Gastroesophageal sphincter (tissue), 4 donors: ENCODE data around the gene PHF2. TPM values are rescaled to one million over a fixed set of nuclear protein-coding genes. Genes with fewer than 3 reads are reported as not detected.

Experiments used
- ATAC-seq: fragments of 150-250 bp; one replicate; pipeline ENCODE4 v1.9.1; 2016; ENCODE audit warnings: mild to moderate bottlenecking, moderate library complexity
- H3K27ac ChIP-seq, 4 donors: fragments of 200-600 bp; sonication (generic) in 3 of 4; 1 replicate in 3 of 4; 2 replicates in 1 of 4; pipeline ENCODE4 v1.5.1; 2016 to 2019
- H3K27me3 ChIP-seq: fragments of 200-600 bp; sonication (generic); one replicate; pipeline ENCODE4 v1.5.1; 2019
- H3K36me3 ChIP-seq, 2 donors: fragments of 200-600 bp; sonication (generic); one replicate each; pipeline ENCODE4 v1.5.1; 2019; ENCODE audit warnings: control low read depth in 1 of 2
- H3K4me1 ChIP-seq, 3 donors: fragments of 200-600 bp; sonication (generic); 1 replicate in 2 of 3; 2 replicates in 1 of 3; pipeline ENCODE4 v1.5.1; 2016 to 2019; ENCODE audit warnings: control low read depth in 2 of 3
- H3K4me3 ChIP-seq, 2 donors: fragments of 200-600 bp; sonication (generic); one replicate each; pipeline ENCODE4 v1.5.1; 2019; ENCODE audit warnings: mild to moderate bottlenecking in 1 of 2, moderate library complexity in 1 of 2
- H3K9me3 ChIP-seq, 3 donors: fragments of 200-600 bp; sonication (generic); one replicate each; pipeline ENCODE4 v1.5.1; 2017 to 2019; ENCODE audit warnings: control low read depth in 2 of 3
- EP300 ChIP-seq: sonication (generic); formaldehyde crosslinking; IDR thresholded peaks from one replicate; pipeline ENCODE4 v1.6.1; 2017; ENCODE audit warnings: antibody characterized with exemption, mild to moderate bottlenecking
- POLR2A ChIP-seq, 2 donors: fragments of 450-650 bp; IDR thresholded peaks; one replicate each; pipeline ENCODE4 v1.6.1; 2017; ENCODE audit warnings: antibody characterized with exemption in 2 of 2, mild to moderate bottlenecking in 2 of 2, moderate library complexity in 1 of 2
- POLR2AphosphoS5 ChIP-seq: sonication (generic); formaldehyde crosslinking; IDR thresholded peaks from one replicate; pipeline ENCODE4 v1.6.1; 2017; ENCODE audit warnings: antibody characterized with exemption
- WGBS, 2 donors: methylation state at CpG; one replicate each; pipeline ENCODE4 v1.1.5; 2018; ENCODE audit warnings: low coverage in 1 of 2; 5-methylcytosine and 5-hydroxymethylcytosine counted together
- total RNA-seq, 4 donors: library from RNA; depleted of rRNA; stranded (reverse); fragments of >200 nt; gene quantifications; one replicate each; pipeline ENCODE4 v1.1.0, GENCODE V29; 2016
- TF ChIP-seq, protein P1 (sequence below), 4 experiments: fragments of 200-600 bp in 2 of 4; fragments of 450-650 bp in 2 of 4; sonication (generic) in 1 of 4; IDR thresholded peaks; one replicate each; pipeline ENCODE4 v1.5.1; 2017 to 2019; ENCODE audit warnings: antibody characterized with exemption in 4 of 4, mild to moderate bottlenecking in 2 of 4, moderate library complexity in 2 of 4

The PHF2 gene
- total RNA-seq, 4 donors from 2014 or later = 37.2 to 51.2 (median 39.2) TPM

DNA sequence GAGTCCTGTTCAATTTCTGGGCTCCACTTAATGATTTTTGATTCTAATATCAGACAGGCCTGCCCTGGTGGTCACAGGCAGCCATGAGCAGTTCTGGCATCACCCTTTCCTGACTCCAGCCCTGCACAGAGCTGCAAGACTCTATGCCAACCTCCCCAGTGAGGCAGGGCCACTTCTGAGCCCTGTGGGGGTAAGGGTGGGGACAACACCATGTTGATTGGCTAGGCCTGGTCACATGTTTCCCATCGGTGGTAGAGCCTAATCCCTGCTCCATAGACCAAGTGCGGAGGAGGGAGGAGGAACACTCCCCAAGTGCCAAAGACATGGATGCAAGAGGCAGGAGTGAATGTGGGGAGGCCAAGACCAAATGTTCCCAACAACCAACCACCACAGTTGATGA lies 134.6 kb downstream of the PHF2 start:
- Histone ChIP-seq H3K27me3 (no peaks in the 10 kb centered on the region), H3K4me1 (peaks cover 0 to 3% (median 0%) of the 10 kb centered on the region in 3 donors), H3K4me3 (no peak overlapping the region), H3K36me3 (no peaks in the 10 kb centered on the region), H3K9me3 (peaks cover 0 to 16% (median 0%) of the 10 kb centered on the region in 3 donors), H3K27ac (no peak overlapping the region)
- WGBS, 2 donors = 100% methylated on average over 1 of the region's 2 CpGs; no CpG with 5 or more reads in 1 of the 2 donors
- TF ChIP-seq EP300 (no peak), POLR2A (IDR thresholded peaks at IDR 0.05) (no peak), POLR2AphosphoS5 (no peak)
- TF ChIP-seq, protein P1, sequence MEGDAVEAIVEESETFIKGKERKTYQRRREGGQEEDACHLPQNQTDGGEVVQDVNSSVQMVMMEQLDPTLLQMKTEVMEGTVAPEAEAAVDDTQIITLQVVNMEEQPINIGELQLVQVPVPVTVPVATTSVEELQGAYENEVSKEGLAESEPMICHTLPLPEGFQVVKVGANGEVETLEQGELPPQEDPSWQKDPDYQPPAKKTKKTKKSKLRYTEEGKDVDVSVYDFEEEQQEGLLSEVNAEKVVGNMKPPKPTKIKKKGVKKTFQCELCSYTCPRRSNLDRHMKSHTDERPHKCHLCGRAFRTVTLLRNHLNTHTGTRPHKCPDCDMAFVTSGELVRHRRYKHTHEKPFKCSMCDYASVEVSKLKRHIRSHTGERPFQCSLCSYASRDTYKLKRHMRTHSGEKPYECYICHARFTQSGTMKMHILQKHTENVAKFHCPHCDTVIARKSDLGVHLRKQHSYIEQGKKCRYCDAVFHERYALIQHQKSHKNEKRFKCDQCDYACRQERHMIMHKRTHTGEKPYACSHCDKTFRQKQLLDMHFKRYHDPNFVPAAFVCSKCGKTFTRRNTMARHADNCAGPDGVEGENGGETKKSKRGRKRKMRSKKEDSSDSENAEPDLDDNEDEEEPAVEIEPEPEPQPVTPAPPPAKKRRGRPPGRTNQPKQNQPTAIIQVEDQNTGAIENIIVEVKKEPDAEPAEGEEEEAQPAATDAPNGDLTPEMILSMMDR (IDR thresholded peaks at IDR 0.05) = no peak
- ATAC-seq = no peak

DNA sequence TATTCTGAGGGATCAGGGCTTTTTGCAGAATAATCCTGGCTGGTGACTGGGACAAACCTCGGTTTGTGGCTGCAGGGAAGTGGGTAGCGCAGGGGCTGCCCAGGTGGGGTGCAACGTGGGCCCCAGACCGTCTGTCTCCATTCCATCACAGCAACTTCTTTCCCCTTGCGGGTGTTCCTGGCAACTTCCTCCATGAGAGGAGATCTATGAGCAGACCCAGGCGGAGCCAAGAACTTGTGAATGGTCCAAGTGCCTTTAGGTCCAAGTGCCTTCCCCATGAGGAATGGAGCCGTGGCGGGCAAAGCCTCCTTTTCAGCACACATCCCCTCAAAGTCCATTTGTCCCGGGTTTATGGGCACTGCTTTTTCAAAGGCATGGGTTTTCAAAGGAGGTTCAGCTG lies 136.5 kb downstream of the PHF2 start:
- WGBS, 2 donors = 91 to 100% methylated on average over 3 to 8 of the region's 9 CpGs
- H3K4me3 ChIP-seq = no peak overlapping the region
- ATAC-seq = no peak
- no peaks in the 10 kb centered on the region for H3K27me3 ChIP-seq
- H3K4me1 ChIP-seq = peaks cover 0 to 3% (median 0%) of the 10 kb centered on the region in 3 donors
- no peaks in the 10 kb centered on the region for H3K36me3 ChIP-seq
- H3K9me3 ChIP-seq = peaks cover 0 to 26% (median 0%) of the 10 kb centered on the region in 3 donors
- TF ChIP-seq POLR2AphosphoS5 (no peak), POLR2A (IDR thresholded peaks at IDR 0.05) (no peak), EP300 (no peak)
- TF ChIP-seq, protein P1 (IDR thresholded peaks at IDR 0.05) = no peak
- no peak overlapping the region for H3K27ac ChIP-seq

DNA sequence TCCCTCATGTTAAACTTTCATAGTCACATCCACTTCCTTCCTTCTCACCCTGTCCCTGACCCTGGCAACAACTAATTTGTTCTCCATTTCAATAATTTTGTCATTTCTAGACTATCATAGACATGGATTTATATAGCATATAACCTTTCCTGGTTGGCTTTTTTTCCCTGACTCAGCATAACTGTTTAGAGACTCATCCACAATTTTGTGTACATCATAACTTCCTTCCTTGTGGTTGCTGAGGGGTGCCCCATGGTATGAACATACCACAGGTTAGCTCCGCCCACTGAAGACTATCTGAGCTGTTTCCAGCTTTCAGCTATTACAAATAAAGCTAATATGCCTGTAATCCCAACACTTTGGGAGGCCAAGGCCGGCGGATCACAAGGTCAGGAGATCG lies 137.3 kb downstream of the PHF2 start:
- Histone ChIP-seq H3K27me3 (no peaks in the 10 kb centered on the region), H3K9me3 (peaks cover 0 to 25% (median 0%) of the 10 kb centered on the region in 3 donors), H3K36me3 (no peaks in the 10 kb centered on the region), H3K4me3 (no peak overlapping the region), H3K27ac (no peak overlapping the region), H3K4me1 (no peaks in the 10 kb centered on the region)
- ATAC-seq = no peak
- 80 to 100% methylated on average over 1 to 3 of the region's 4 CpGs for WGBS, 2 donors
- TF ChIP-seq POLR2A (IDR thresholded peaks at IDR 0.05) (no peak), EP300 (no peak), POLR2AphosphoS5 (no peak)
- TF ChIP-seq, protein P1 (IDR thresholded peaks at IDR 0.05) = no peak

- TF ChIP-seq POLR2AphosphoS5 (no peak), EP300 (no peak), POLR2A (IDR thresholded peaks at IDR 0.05) (no peak)
- no peaks in the 10 kb centered on the region for H3K27me3 ChIP-seq
- WGBS, 2 donors = 73 to 84% methylated on average over 2 to 8 of the region's 13 CpGs
- no peaks in the 10 kb centered on the region for H3K36me3 ChIP-seq
- H3K4me3 ChIP-seq = no peak overlapping the region
- no peak for ATAC-seq
- peaks cover 0 to 33% (median 0%) of the 10 kb centered on the region in 3 donors for H3K9me3 ChIP-seq
- no peak overlapping the region for H3K27ac ChIP-seq
- H3K4me1 ChIP-seq = peaks cover 0 to 7% (median 0%) of the 10 kb centered on the region in 3 donors
These were observed 145.1 kb downstream of the PHF2 start for GRCh38 chr9:93721417-93721965.

DNA sequence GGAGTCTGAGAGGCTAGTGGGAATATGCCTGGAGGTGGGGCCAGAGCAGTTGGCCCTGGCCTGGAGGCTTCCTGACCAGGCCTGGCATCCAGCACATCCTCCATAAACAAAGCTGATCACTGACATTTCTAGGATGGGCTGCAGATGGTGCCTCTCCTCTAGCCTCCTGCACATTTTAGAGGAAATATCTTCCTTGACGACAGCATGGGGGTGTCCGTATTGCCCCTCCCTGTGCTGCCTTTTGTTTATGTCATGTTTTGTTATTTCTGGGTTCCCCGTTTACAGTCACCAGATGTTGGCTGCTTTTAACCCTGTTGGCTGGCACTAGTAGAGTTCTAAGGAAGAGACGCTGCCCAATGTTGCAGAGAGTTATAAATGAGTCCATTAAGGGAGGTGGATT lies 148.5 kb downstream of the PHF2 start:
- Histone ChIP-seq H3K27me3 (peaks cover 10% of the 10 kb centered on the region), H3K9me3 (peaks cover 0 to 20% (median 0%) of the 10 kb centered on the region in 3 donors), H3K4me1 (peaks cover 0 to 7% (median 0%) of the 10 kb centered on the region in 3 donors), H3K36me3 (no peaks in the 10 kb centered on the region), H3K27ac (no peak overlapping the region), H3K4me3 (no peak overlapping the region)
- no peak for ATAC-seq
- WGBS, 2 donors = 13 to 45% methylated on average over 2 to 4 of the region's 4 CpGs
- TF ChIP-seq, protein P1 (IDR thresholded peaks at IDR 0.05) = no peak
- TF ChIP-seq POLR2AphosphoS5 = peak; percentile 72
